B cell (primary cell): ENCODE results near the gene FAM20C.

Experiments used
- CTCF ChIP-seq: fragments of 200-600 bp; IDR thresholded peaks from one replicate; pipeline ENCODE4 v1.8.0; 2022; ENCODE audit warnings: antibody characterized with exemption, mild to moderate bottlenecking
- EZH2 ChIP-seq: IDR thresholded peaks from 2 replicates; pipeline ENCODE4 v1.6.1; 2012; ENCODE audit warnings: borderline replicate concordance, low read depth, mild to moderate bottlenecking, moderate library complexity, low read length; ENCODE audit not compliant: insufficient read depth, poor library complexity, severe bottlenecking

- TF ChIP-seq EZH2, result no peak
- TF ChIP-seq CTCF, result no peak
These were observed 37.0 kb downstream of the FAM20C start for GRCh38 chr7:229184-229964.
